GM19372 (cell line): ENCODE measurements around the gene ZNF764.
A peak's percentile ranks its signal among the peaks of the same experiment; 100 is the strongest.
"Not testable (repeated sequence)": the region's sequence is repeated elsewhere in the genome, so short reads cannot be mapped to it uniquely, and the experiment has no call there.

Source experiments
- ATAC-seq: cut with Tn5 transposase; IDR thresholded peaks from one replicate; pipeline ENCODE4 v1.9.1; 2021; ENCODE audit warnings: mild to moderate bottlenecking, low read depth, moderate library complexity; ENCODE audit not compliant: unreplicated experiment

ZNF764 gene

DNA sequence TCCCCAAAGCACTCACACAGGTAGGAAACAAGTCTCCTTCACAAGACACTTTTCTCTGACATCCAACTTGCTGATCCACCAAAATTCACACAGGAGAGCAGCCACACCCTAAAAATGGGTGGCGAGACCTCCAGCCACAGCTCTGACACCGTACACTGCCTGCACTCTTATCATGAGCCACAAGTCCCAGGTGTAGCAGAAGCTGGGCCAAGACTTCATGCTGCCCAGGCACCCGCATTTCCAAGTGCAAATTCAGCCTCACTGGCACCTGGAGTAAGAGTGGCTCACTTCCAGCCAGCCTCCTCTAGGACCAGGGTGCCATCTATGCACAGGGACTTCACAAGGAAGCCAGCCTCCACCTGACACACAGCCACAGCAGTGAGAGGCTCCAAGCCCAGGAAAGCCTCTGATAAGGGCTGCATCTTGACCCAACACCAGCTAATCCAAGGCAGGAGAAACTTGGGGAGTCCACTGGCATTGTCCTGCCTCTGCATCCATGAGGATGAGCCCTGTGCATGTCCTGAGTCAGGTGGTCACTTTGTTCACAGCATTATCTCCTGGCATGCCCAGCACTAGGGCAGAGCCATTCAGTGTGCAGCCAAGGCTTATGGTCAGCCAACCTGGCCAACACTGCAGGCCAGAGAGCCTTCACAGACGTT lies 29.2 kb downstream of the ZNF764 start:
- ATAC-seq: no peak

DNA sequence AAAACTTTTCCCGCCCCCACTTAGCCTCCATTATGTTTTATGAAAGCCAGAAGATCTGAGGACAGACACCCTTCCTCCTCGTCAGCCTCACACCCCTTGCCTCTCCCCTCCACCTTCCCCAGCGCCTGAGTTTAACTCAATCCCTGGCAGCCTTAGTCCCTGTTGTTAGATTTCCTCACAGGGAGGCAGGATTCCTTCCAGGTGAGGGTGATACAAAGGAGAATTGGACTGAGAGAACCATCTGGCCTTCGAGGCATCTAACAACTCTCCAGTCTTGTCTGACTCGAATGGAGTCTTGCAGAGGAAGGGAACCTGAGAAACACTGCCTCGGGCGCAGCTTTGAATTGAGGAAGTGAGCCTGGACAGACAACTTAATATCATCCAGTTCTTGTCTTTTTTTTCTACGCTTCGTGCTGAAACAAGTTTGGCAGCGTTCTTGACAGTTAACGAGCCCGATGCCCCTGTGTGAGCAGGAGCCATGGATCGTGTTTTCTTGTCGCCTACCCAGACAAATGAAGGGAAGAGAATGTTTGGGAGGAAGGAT lies 30.5 kb downstream of the ZNF764 start:
- no peak for ATAC-seq

DNA sequence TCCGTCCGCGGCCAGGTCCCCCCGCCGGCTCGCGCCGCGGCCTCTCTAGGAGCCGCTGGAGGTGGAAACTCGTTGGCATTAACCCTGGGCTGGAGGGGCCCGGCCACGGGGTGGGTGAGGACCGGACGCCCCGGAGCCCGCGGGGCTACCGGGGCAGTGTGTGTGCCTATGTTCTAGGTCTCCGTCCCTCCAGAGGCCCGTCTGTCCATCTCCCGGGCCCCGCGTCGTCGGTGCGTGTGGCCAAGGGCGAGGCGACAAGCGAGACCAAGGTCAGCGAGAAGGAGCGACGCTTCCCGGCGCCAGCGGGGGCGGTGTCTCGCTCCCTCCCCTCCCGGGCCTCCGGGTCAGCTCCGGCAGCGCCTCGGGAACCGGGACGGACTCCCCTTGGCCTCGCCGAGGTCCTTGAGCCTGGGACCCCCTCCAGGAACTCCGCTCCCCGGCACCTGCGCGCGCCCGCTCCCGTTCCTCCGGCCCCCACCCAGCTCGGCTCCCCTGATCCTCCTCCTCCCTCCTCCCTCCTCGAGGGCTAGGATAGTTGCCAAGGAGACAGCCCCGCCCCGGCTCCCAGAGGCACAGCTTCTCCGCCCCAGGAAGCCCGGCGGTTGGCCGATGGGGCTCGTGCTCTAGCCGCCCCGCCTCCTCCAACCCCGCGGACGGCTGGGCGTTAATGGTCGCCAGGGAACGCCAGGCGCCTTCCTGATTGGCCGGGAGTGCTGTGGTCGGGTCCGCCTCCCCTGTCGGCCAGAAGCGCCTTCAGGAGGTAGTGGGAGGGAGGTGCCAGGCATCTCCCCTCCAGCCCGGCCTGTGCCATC lies 31.1 kb downstream of the ZNF764 start:
- peak; percentile 78 for ATAC-seq

DNA sequence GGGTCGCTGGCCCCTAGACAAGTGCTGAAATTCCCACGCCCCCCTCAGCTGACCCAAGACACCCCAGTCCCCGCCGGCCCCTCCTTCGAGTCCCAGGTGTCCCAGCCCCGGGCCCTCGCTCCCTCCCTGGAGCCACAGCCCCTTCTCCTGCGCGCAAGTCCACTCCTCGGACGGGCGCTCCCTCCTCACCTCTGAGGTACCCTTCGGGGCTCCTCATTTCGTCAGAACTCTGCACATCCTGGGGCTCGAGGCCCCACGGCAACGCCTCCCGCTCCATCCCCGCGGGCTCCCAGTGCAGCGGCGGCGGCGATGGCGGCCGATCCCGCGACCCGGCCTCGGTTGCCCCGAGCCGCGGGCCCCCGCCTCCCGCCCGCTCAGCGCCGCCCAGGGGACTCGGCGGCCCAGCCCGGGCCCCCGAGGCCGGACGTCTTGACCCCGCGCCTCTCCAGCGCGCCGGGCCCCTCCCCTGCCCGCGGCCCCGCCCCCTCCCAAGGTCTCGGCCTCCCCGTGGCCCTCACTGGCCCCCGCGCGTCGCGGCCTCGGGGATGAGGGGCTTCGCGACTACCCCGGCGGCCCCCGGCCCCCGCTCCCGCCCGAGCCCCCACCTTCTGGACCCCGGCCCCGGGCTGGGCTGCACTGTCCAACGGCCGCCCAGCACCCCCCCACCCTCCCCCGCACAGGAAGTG lies 31.9 kb downstream of the ZNF764 start, which contains the start of gene ZNF768:
TSS of gene ZNF768 (minus strand) at position 430 of the 686 bp plus-strand sequence. CDS start at position 277, 153 bp downstream.
- ATAC-seq: peak; percentile 22

DNA sequence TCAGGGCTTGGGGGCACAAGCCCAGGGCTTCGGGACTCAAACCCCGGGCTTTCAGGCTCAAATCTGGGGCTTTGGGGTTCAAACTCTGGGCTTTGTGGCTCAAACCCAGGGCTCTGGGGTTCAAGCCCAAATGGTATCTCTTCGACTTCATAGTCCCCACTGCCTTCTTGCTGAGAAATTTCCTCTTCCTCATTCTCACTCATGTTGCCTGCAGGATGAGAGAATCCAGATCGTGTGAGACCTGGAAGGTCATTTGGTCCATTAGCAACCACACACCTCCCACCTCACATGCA lies 32.4 kb downstream of the ZNF764 start:
- no peak for ATAC-seq

DNA sequence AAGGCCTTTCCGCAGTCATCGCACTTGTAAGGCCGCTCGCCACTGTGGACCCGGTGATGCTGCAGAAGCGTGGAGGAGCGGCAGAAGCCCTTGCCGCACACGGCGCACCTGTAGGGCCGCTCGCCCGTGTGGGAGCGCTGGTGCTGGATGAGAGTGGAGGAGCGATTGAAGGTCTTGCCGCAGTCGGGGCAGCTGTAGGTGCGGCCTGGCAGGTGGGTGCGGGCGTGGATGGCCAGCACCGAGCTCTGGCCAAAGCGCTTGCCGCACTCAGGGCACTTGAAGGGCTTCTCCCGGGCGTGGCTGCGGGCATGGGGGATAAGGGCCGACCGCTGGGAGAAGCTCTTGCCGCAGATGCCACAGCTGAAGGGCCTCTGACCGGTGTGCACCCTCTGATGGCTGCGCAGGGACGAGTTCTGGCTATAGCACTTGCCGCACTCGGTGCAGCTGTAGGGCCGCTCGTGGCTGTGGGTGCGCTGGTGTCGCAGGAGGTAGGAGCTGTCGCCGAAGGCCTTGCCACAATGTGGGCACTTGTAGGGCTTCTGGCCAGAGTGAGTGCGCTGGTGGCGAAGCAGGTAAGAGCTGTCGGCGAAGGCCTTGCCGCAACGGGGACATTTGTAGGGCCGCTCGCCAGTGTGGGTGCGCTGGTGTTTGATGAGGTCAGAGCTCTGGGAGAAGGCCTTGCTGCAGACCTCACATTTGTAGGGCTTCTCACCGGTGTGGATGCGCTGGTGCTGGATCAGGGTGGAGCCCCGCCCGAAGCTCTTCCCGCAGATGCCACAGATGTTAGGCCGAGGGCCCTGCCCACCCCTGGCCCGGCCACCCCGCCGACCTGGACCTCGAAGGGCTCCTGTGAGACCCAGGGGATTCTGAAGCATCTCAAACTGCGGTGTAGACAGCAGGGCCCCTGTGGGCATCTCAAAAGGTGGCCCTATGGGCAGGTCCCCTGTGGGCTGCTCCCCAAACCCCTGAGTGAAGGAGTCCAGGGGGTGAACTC lies 33.3 kb downstream of the ZNF764 start:
- no peak for ATAC-seq

DNA sequence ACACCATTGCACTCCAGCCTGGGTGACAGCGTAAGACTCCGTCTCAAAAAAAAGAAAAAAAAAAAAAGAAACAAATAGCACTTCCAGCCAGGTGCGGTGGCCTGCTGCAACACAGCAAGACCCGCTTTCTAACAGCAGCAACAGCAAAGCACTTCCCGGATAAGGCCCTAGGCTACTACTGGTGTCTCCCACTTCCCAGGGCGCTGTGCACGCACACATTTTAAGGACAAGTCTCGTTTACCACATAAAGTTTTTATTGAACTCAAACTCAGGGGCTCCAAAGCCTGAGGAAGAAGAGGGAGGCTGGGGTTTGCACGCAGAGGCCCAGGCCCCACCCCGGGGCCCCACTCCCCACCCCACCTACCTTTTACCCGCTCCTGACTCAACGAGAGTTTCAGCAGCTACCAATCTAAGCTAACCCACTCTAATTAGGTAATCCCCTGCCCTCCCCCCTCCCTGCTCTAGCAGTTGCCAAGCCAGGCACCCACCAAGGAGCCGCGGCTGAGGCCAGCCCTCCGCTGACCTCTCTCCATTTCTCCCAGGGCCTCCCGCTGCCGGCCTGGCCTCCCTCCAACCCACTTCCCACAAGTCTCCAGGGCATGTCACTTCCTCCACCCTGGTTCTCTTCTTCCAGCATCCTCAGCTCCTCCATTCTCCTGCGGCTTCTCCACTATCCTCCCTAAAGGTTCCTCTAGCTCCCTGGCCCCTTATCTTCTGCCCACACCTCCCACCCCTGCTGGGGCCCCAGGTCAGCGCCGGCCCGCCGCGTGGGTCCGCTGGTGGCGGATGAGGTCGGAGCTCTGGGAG lies 34.2 kb downstream of the ZNF764 start:
- no peak for ATAC-seq

DNA sequence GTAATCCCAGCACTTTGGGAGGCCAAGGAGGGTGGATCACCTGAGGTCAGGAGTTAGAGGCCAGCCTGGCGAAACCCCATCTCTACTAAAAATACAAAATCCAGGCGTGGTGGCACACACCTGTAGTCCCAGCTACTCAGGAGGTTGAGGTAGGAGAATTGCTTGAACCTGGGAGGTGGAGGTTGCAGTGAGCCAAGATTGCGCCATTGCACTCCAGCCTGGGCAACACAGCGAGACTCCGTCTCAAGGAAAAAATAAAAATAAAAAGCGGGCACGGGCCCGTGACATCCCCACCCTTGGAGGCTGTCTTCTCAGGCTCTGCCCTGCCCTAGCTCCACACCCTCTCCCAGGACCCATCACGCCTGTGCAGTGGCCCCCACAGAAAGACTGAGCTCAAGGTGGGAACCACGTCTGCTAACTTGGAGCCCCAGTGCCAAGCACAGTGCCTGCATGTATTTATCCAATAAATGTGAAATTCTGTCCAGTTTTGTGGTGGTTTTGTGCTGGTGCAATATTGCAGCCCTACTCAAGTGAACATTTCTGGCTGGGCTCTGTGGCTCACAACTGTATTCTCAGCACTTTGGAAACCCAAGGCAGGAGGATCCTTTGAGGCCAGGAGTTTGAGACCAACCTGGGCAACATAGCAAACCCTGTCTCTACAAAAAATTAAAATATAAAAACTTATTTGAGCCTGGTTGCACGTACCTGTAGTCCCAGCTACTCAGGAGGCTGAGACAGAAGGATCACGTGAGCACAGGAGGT lies 35.3 kb downstream of the ZNF764 start:
- ATAC-seq: not testable (repeated sequence)

DNA sequence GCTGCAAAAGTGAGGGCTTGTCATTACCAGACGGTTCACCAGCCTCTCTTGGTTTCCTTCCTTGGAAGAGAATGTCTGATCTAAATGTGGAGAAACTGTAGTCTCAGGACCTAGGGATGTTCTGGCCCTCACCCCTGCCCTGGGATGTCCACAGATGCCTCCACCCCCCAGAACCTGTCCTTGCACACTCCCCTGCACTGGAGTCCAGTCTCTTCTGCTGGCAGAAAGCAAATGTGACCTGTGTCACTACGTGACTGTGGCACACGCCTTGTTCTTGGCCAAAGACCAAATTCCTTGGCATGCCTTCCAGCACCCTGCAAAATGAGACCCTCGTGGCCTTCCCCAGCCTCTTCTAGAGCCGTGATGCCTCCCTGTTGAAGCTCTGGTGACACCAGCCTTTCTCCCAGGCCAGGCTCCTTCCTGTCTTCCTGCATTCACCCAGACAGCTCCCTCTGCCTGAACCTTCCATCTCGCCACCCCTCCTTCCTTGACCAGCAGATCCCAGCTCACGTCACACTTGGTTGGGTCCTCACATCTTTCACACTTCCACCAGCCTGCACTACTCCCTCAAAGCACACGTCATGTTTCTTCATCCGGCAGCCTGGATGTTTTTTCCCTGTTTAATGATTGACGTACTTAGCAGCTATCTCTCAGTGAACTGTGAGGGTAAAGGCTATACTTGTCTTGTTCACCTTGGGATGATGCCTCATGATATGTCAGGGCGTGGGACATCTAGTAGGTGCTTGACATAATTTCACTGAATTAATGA lies 36.1 kb downstream of the ZNF764 start:
- no peak for ATAC-seq

DNA sequence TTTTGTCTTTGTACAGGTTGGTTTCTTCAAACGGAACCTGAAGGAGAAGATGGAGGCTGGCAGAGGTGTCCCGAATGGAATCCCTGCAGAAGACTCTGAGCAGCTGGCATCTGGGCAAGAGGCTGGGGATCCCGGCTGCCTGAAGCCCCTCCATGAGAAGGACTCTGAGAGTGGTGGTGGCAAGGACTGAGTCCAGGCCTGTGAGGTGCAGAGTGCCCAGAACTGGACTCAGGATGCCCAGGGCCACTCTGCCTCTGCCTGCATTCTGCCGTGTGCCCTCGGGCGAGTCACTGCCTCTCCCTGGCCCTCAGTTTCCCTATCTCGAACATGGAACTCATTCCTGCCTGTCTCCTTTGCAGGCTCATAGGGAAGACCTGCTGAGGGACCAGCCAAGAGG lies 36.7 kb downstream of the ZNF764 start:
- ATAC-seq: no peak

DNA sequence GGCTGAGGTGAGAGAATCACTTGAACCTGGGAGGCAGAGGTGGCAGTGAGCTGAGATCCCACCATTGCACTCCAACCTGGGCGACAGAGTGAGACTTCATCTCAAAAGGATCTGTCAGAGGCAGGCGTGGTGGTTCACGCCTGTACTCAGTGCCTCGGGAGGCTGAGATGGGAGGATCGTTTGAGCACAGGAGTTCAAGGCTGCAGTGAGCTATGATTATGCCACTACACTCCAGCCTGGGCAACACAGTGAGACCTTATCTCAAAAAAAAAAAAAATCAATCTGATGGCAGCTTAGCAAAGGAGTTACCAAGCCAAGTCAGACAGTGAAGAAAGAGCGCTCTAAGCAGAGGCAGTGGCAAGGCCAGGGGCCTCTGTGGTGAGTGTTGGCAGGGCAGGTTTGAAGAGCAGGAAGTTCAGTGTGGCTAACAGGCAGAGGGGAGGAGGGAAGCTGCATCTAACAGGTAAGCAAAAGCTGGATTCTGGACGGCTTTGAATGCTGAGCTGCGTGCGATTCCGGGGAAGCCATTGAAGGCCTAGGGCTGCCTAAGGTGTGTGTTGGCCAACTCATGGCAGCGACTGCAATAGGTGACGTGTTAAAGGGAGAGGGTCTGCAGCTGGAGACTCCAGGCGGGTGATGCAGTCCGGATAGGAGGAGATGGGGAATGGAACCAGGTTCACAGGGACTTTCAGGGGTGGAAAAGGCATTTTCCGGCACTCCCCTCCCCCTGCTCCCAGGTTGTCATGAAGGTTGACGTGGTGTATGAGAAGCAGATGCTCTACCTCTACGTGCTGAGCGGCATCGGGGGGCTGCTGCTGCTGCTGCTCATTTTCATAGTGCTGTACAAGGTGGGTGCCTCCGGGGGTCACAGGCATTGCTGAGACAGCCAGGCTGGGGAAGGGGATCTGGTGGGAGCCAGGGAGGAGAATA lies 38.8 kb downstream of the ZNF764 start:
- ATAC-seq: no peak

DNA sequence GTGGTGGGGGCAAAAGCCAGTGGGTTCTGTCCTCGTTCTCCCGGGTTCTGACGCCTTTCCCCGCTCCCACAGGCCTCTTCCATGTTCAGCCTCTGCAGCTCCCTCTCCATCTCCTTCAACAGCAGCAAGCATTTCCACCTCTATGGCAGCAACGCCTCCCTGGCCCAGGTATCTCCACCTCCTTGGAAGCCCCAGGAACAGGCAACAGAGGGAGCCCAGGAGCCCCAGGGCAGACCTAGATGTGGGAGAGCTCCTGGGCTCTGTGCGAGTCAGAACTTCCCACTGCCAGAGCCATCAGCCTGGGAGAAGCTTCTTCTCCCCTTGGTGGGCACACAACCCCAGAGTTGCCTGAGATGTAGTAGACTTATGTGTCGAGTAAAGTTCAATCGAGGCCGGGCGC lies 39.6 kb downstream of the ZNF764 start:
- no peak for ATAC-seq

DNA sequence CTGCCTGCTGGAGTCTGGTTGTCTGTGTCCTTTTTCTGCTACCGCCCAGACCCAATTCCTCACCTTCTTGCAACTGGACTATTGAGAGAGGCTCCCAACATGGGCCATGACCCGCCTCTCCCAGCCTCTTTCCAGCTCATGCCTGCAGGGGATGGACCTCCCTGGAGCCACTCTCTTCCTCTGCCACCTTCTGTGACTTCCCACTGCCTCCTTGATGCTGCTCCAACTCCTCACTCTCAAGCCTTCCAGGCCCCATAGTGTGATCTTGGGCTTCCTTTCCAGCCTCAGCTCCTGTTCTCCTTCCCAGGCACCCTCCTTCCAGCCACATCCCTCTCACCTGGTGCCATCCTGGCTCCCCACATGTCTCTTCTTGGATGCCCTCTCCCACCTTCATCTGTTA lies 42.9 kb downstream of the ZNF764 start:
- ATAC-seq: no peak

DNA sequence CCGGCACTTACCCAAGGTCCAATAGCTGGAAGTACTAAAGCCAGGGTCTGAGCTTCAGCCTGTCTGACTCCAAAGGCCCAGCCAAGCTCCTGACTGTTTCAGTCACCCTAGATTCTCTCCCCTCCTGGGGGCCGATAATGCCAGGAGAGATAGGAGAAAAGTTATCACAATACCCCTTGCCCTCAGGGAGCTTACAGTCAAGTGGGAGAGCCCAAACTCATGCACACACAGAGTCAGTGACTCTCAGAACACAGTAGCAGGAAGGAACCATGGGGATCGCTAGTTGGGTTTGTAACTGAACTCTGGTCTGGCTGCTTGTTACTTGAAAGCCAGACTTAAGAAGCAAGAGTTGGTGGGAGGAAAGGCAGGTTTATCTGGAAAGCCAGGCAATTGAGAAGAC lies 46.7 kb downstream of the ZNF764 start:
- no peak for ATAC-seq

DNA sequence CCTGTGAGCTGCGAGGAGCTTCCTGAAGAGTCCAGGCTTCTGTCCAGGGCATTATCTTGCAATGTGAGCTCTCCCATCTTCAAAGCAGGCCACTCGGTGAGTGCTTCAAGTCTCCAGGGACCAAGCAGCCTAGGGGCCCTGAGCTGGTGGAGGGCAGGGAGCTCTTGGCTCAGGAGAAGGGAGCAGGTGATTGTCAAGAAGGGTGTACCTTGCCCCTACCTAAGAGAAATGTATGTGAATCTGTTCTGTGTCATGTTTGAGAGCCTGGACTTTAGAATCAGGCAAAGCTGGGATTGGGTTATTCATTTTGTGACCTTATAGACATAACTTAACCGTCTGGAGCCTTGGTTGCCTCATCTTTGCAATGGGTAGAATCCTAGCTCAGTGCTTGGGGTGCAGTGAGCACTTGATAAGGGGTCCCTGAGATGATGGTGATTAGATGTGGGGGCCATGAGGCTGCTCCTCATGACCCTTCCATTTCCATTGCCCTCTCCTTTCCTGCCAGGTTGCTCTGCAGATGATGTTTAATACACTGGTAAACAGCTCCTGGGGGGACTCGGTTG lies 47.7 kb downstream of the ZNF764 start:
- no peak for ATAC-seq

DNA sequence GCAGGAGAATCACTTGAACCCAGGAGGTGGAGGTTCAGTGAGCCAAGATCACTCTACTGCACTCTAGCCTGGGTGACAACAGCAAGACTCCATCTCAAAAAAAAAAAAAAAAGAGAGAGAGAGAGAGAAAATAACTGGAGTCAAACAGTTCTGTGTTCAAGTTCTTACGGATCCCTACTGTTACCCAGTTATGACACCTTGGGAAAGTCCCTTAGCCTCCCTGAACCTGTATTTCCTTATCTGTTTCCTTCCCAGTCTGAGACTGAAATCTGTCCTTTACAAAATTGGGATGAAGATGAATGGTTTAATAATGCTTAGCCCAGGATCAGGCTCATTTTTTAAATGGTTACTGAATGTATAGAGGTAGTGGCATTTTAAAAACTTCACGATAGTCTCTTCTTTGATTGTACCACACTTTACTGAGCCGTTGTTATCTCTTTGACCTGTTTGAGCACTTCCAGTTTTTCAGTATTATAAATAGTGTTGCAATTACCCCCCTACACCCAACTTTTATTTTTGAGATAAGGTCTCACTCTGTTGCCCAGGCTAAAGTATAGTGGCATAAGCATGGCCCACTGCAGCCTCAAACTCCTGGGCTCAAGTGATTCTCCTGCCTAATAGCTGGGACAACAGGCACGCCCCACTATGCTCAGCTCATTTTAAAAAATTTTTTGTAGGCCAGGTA lies 49.0 kb downstream of the ZNF764 start:
- no peak for ATAC-seq
